CD4-positive, alpha-beta T cell treated with Interleukin-17A for 1 hour (primary cell): ENCODE measurements around the gene GNAI2.
"Not testable (repeated sequence)": the region's sequence is repeated elsewhere in the genome, so short reads cannot be mapped to it uniquely, and the experiment has no call there.

Experiments used
- DNase-seq: peaks from one replicate; pipeline ENCODE4 v3.0.0-alpha.2; 2020

Gene GNAI2

DNA sequence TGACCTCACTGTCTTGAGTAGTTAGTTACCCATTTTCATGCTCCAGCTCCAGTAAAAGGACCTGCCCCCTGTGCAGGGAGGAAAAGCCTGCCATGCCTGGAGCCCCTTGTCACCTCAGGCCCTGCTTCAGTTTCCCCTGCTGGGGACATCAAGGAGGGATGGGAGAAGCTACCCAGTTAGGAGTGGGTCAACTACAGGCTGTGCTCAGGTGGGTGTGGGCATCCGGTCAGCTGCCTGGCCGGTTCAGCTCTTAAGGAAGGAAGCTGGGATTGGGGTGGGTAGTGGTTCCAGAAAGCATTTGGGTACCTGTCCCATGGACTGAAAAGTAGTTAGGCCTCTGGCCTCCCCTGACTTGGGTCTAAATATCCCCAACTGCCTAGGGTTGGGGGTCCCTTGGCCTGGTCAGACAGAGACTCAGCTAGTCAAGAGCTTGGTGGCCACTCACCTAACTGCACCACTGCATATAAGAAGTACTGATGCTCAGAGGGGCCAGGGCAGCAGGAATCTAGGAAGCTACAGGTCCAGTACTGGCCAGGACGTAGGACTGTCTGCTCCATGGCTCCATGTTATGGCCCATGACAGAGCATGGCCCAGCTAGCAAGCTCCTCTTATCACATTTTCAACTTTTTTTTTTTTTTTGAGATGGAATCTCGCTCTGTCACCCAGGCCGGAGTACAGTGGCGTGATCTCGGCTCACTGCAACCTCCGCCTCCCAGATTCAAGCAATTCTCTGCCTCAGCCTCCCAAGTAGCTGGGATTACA lies 43.4 kb downstream of the GNAI2 start:
- DNase-seq = no peak

DNA sequence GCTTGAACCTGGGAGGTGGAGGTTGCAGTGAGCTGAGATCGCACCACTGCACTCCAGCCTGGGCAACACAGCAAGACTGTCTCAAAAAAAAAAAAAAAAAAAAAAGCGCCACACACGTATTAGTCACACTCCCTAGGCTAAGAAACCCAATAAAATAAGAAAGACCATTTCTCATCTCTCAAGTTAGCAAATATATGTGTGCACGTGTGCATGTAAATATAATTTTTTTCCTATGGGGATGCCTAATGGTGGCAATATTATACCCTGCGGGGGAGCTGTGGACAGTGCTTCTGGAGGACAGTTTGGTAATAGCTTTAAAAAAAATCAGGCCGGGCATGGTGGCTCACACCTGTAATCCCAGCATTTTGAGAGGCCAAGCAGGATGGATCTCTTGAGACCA lies 48.1 kb downstream of the GNAI2 start:
- DNase-seq = not testable (repeated sequence)

GRCh38 chr3:50286322-50287227 lies 50.6 kb downstream of the GNAI2 start:
- no peak for DNase-seq

DNA sequence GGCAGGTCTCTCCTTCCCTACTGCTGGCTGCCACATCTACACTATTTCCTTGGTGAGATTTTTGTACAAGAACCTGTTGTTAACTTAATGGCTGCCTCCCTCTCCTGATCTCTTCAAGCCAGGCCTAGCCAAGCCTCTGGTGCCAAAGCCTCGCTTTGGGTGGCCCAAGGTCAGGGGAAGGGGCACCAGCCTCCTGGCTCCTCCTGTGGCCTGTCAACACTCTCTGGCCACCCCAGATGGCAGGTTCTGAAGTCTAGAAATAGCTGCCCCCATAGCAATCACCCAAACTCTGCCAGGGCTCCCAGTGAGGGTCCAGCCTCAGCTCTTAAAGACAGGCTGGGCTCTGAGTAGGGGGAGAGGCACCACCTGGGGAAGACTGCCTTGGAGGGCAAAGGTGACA lies 51.3 kb downstream of the GNAI2 start:
- DNase-seq = no peak

- no peak for DNase-seq
Measured at GRCh38 chr3:50288387-50289007, 52.5 kb downstream of the GNAI2 start.

DNA sequence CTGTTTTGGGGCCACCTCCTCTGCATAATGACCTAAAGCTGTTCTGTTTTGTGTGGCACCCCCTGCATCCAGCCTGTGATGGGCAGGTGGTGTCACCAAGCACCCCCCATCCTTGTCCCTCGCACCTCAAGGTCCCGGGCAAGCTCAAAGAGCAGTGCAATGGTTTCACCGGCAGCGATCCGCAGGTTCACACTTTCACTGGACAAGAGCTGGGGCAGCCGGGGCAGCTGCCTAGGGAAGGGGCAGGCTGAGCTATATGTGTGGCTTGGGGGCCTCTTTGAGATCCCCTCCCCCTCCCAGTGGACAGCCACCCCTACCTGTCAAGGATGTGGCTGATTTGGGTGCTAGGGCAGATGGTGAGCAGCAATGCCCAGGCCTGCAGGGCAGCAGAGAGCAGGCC lies 53.1 kb downstream of the GNAI2 start:
- DNase-seq = no peak

GRCh38 chr3:50290161-50290641 lies 54.2 kb downstream of the GNAI2 start:
- no peak for DNase-seq

- peak; percentile 97 for DNase-seq
Measured at GRCh38 chr3:50292159-50293078, 56.4 kb downstream of the GNAI2 start, which contains the start of gene IFRD2. Gene IFRD2, minus strand, starts transcription at chr3:50292429. Its CDS starts 155 bp downstream, at chr3:50292274.

- no peak for DNase-seq
Measured at GRCh38 chr3:50293079-50293801, 57.2 kb downstream of the GNAI2 start.

DNA sequence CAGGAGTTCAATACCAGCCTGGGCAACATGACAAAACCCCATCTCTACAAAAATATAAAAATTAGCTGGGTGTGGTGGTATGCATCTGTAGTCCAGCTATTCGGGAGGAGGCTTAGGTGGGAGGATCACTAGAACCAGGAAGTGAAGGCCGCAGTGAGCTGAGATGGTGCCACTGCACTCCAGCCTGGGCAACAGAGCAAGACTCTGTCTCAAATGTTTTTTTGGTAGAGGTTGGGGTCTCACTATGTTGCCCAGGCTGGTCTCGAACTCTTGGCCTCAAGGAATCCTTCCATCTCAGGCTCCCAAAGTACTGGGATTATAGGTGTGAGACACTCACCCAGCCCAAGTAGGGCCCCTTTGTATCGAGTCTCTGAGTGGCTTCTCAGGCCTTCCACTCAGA lies 58.1 kb downstream of the GNAI2 start:
- DNase-seq = no peak

GRCh38 chr3:50294492-50295403 lies 58.7 kb downstream of the GNAI2 start:
- no peak for DNase-seq

GRCh38 chr3:50295553-50296431 lies 59.8 kb downstream of the GNAI2 start:
- DNase-seq = no peak

DNA sequence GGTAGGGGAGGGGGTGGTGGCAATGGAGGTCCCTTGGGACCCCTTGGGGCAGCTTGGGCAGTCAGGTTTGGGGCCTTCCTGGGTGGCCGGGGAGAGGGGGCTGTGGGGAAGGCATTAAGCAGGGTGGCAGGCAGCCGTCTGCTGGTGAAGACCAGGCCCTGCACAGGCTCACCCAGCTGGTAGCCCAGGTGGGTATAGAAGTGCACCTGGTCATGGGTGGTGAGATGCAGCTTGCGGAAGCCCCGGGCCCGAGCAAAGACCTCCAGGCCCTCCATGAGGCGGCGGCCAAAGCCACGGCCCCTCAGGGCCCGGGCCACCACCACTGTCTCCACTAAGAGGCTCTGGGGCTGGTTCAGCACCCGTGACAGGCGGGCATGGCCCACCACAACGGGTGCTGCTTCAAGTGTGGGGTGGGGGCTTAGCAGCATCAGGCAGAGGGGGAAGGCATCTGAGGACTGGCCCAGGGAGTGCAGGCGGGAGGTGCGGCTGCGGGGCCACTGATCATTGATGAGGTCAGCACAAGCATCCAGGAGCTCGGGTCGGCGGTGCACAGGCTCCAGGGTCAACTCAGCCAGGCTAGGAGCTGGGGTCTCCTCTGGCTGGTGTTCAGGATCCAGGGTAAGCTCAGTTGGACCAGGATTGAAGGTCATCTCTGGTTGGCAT lies 60.8 kb downstream of the GNAI2 start:
- DNase-seq = no peak

- no peak for DNase-seq
Measured at GRCh38 chr3:50297384-50297775, 61.4 kb downstream of the GNAI2 start.

DNA sequence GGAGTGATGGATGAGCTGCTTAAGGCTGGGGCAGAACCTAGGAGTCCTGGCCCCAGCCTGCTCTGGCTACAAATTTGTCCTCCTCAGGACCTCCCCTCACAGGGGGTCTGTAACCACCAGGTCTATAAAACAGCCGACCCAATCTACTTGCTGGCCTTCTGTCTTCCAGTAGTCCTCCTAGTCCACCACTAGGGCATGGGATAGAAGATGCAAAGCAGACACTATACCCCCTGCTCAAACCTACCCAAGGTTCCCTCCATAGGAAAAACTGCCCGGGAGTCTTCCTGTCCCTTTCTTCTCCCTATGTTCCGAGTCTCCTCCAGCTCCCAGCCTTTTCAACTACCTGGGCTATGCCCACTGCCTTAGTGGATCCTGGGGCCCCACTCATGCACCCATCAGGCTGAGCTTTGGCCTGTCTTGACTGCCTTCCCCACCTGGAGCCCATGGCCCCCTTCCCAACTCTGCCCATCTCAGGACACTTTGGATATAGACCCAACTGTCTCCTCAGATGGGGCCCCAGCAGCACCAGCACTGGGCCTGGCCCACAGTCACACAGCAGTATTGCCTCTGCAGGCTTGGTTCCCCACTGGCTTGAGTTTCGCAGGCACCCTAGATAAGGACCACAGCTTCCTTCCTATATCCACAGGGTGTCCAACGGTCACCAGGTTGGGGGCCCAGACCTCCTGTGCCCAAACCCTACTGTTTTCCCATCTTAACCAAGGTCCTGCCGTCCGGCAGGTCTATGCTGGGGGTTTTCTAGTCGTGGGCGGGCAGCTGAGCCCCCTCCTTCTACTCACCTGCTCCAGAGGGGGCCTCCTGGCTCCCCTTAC lies 62.1 kb downstream of the GNAI2 start:
- DNase-seq = no peak

- DNase-seq = peak; percentile 100
Measured at GRCh38 chr3:50298836-50299637, 63.0 kb downstream of the GNAI2 start, which contains the start of the genes HYAL3 and NAA80. Gene HYAL3, minus strand, starts transcription at chr3:50299405. Its CDS starts 3,803 bp downstream, at chr3:50295602. Gene NAA80, minus strand, starts transcription at chr3:50299405. Its CDS starts 1,942 bp downstream, at chr3:50297463.

DNA sequence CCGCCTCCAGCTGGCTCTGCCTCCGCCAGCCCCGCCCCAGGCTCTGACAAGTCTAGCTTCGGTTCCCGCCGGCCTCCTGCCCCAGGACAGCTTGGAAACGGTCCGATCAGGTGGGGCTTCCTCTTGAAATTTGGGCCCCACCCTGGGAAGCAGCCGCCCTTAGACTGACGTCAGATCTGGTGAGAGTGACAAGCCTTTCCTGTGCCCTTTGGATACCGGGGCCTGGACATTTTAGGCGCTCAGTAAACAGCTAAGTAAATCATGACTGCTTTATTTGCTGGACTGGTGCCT lies 63.6 kb downstream of the GNAI2 start:
- DNase-seq = no peak
